GM18499 (cell line): ENCODE results near the gene LRRFIP2.
A peak's percentile ranks its signal among the peaks of the same experiment; 100 is the strongest.
"Not testable (repeated sequence)": the region's sequence is repeated elsewhere in the genome, so short reads cannot be mapped to it uniquely, and the experiment has no call there.

ENCODE experiments used
- ATAC-seq: cut with Tn5 transposase; IDR thresholded peaks from one replicate; pipeline ENCODE4 v1.9.1; 2021; ENCODE audit warnings: moderate number of reproducible peaks; ENCODE audit not compliant: insufficient read depth, unreplicated experiment

LRRFIP2 gene

DNA sequence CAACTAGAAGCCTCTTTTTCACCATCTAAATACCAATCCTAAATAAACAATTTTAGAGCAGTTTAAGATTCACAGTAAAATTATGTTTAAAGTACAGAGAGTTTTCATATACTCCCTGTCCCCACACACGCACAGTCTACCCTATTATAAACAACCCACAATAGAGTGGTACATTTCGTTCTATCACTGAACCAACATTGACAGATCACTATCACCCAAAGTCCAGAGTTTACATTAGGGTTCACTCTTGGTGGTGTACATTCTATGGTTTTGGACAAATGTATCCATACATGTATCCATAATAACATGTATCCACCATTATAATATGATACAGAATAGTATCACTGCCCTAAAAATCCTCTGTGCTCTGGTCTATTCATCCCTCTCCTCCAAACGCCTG is 92.1 kb downstream of the LRRFIP2 start:
- ATAC-seq, result no peak

GRCh38 chr3:37075955-37076354 is 98.4 kb downstream of the LRRFIP2 start:
- no peak for ATAC-seq

- no peak for ATAC-seq
These were observed 100.2 kb downstream of the LRRFIP2 start for GRCh38 chr3:37074178-37074577.

- ATAC-seq, result no peak
These were observed 101.5 kb downstream of the LRRFIP2 start for GRCh38 chr3:37072892-37073291.

GRCh38 chr3:37071921-37072320 is 102.5 kb downstream of the LRRFIP2 start:
- ATAC-seq, result no peak

DNA sequence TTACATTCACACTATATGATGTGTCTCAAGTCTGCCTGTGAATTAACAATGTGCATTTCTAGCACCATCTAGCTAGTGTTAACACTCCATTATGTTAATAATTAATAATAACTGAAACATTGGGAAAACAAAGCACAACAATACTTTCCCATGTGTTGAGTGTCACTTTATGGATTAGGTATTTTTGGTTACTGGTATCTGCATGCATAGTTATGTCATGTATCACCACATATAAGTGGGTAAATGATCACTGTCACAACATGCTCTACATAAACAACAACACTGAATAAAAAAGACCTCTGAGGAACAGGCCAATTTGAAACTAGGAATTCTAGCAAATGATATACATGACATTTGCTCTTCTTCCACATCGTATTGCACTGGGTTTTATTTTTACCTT is 106.4 kb downstream of the LRRFIP2 start:
- no peak for ATAC-seq

- no peak for ATAC-seq
These were observed 106.8 kb downstream of the LRRFIP2 start for GRCh38 chr3:37067577-37067976.

DNA sequence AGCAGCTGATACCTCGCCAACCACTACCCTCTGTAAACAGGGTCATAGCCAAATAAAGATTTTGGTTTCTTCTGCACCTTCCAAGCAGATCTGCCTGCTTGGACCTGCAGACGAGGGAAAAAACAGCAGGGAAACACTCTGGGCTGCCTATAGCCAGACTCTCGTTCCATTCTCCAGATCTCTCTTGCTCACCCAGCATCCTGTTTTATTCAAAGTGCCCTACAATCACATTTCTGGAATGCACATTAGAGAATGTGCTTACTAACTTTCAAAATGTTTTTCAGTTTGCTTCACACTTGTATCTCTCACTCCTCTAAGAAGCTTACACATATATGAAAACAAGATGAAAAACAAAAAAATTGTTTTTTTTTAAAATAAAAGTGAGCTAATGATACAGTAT is 109.6 kb downstream of the LRRFIP2 start:
- ATAC-seq, result no peak

DNA sequence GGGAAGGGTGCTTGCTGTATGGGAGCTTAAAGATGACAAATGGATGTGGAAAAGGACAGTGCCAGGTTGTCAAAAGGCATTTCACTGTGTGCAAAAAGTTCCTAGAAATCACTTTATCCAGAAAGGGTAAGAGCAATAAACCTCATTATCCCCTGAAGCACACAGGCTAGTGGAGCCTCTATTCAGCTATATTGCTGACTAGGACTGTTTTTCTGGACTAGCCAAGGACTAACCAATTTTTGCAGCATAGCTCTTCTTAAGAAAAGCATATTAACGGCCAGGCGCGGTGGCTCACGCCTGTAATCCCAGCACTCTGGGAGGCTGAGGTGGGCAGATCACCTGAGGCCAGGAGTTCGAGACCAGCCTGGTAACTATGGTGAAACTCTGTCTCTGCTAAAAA is 116.3 kb downstream of the LRRFIP2 start:
- no peak for ATAC-seq

- ATAC-seq, result no peak
These were observed 117.6 kb downstream of the LRRFIP2 start for GRCh38 chr3:37056826-37057225.

DNA sequence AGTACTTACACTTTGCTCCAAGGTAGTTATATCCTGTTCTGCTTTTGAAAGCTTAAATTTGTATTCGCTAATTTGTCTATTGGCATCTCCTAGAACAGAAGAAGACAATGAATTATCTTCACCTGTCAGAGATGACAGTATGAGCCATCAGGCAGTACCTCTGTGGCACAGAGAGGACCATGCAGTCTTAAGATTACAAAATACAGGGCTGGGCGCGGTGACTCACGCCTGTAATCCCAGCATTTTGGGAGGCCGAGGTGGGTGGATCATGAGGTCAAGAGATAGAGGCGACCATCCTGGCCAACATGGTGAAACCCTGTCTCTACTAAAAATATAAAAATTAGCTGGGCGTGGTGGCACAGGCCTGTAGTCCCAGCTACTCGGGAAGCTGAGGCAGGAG is 119.3 kb downstream of the LRRFIP2 start:
- ATAC-seq, result not testable (repeated sequence)

DNA sequence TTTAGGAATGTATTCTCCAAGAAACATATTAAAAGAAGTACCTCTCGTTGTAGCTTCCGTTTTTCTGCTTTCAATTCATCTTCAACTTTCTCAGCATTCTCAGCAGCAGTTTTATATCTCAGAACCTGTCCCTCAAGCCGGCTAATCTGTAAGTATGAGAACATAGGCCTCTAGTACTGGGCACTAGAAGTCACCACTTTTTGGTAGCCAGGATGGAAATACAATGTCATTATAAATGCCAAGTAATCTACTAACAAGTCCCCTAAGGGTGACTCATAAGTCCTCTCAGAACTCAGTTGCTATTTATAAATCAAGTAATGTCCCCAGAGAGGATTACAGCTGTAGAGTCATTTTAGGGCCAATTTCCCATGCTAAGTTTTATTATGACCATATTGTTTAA is 120.0 kb downstream of the LRRFIP2 start:
- peak; percentile 62 for ATAC-seq

- no peak for ATAC-seq
These were observed 120.6 kb downstream of the LRRFIP2 start for GRCh38 chr3:37053753-37054152.

GRCh38 chr3:37053337-37053736 is 121.0 kb downstream of the LRRFIP2 start:
- no peak for ATAC-seq

- no peak for ATAC-seq
These were observed 121.5 kb downstream of the LRRFIP2 start for GRCh38 chr3:37052860-37053259.

GRCh38 chr3:37050282-37050681 is 124.1 kb downstream of the LRRFIP2 start:
- ATAC-seq, result no peak

DNA sequence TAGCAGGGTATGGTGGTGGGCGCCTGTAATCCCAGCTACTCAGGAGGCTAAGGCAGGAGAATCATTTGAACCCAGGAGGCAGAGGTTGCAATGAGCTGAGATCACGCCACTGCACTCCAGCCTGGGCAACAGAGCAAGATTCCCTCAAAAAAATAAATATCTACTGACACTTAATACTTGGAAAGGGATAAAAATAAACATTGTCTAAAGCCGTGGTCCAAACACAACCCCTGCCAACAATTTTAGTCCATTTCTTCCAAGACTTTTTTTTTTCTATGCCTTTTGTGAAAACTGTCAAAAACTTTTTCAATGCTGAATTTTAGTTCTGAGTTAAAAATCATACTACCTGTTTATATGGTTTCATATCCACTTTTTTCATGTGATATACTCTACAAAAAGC is 131.7 kb downstream of the LRRFIP2 start:
- ATAC-seq, result not testable (repeated sequence)

GRCh38 chr3:37041546-37042195 is 132.7 kb downstream of the LRRFIP2 start:
- ATAC-seq, result no peak

DNA sequence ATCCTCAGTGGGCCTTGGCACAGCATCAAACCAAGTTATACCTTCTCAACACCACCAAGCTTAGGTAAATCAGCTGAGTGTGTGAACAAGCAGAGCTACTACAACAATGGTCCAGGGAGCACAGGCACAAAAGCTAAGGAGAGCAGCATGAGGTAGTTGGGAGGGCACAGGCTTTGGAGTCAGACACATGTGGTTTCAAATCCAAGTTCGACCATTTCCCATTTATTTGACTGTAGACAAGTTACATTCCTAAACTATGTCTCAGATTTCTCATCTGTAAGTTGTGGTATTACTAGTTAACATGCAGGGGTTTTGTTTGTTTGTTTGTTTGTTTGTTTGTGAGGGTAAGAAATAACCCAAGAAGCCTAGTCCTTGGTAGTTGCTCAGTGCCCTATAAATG is 134.2 kb downstream of the LRRFIP2 start:
- no peak for ATAC-seq

DNA sequence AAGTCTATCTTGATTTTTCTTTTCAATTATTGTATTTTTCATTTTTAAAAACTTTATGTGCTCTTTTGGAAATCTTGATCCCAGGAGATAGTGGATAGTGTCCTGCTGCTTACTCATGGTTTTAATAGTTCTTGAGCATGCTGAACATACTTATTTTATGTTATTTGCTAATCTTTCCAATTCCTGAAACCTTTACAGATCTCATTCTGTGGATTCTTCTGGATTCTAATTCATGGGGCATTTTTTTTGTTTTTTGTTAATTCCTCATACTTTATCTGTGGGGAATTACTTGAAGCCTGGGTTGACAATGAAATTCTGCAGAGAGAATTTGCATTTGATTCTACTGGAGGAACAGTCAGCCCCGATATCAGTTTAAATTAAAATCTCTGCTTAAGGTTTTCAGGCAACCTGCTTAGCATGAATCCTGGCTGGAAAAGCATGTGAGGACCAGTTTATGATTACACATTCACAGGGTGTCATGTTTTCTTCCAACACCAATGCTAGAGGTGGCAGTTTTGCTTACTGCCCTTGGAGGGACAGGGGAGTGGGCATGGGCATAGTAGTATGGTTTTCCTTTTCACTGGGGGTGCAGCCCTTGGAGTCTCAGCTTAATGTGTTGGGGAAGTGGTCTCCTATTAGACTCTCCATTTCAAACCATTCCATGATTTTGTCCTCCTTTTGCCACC is 135.1 kb downstream of the LRRFIP2 start:
- no peak for ATAC-seq

GRCh38 chr3:37037352-37037751 is 137.0 kb downstream of the LRRFIP2 start:
- no peak for ATAC-seq

DNA sequence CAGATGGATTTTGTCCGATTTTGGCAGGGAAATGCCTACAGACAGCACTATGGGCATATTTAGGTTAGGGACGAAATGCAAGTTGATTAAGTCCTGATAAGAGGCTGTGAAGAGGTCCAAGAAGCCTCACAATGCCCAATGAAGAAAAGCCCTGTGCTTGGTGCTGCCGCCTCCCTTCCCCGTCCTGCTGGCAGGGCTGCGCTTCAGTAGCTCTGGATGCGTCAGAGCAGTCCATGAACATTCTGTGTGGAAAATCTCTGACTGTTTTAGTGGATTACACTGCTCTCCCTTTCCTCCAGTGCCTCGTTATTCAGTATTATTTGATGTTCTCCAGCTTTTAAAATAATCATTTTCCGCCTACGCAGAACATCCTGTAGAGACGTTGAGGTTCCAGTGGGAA is 141.4 kb downstream of the LRRFIP2 start:
- ATAC-seq, result no peak
